MM.1S (cell line): Measurements from ENCODE around the gene SYNGR4.

ENCODE experiments used
- DNase-seq: peaks from one replicate; pipeline ENCODE4 v3.0.0-alpha.2; 2015
- H2AFZ ChIP-seq: fragments of 300-600 bp; sonication (generic); 2 replicates; pipeline ENCODE4 v1.6.0; 2016; ENCODE audit warnings: antibody characterized with exemption, low read length
- H3F3A ChIP-seq: fragments of 300-600 bp; sonication (generic); 2 replicates; pipeline ENCODE4 v1.6.1; 2016; ENCODE audit warnings: mild to moderate bottlenecking, antibody characterized with exemption, low read length, moderate library complexity, mixed read lengths; ENCODE audit not compliant: insufficient read depth
- H3K27ac ChIP-seq: fragments of 300-600 bp; sonication (generic); 2 replicates; pipeline ENCODE4 v1.5.1; 2016; ENCODE audit warnings: mild to moderate bottlenecking, low read length
- H3K27me3 ChIP-seq: fragments of 300-600 bp; sonication (generic); replicated peaks from 2 replicates; pipeline ENCODE4 v1.6.0; 2016; ENCODE audit warnings: low read length; ENCODE audit not compliant: insufficient read depth
- H3K36me3 ChIP-seq: fragments of 300-600 bp; sonication (generic); replicated peaks from 2 replicates; pipeline ENCODE4 v1.6.1; 2016; ENCODE audit warnings: mild to moderate bottlenecking, low read length, mixed read lengths; ENCODE audit not compliant: insufficient read depth
- H3K4me1 ChIP-seq: fragments of 300-600 bp; sonication (generic); 2 replicates; pipeline ENCODE4 v1.6.1; 2016; ENCODE audit warnings: low read length, mixed read lengths
- H3K4me2 ChIP-seq: fragments of 300-600 bp; sonication (generic); 2 replicates; pipeline ENCODE4 v1.6.0; 2016; ENCODE audit warnings: low read depth, low read length
- H3K4me3 ChIP-seq: fragments of 300-600 bp; sonication (generic); 2 replicates; pipeline ENCODE4 v1.5.1; 2016; ENCODE audit warnings: low read length, mixed read lengths
- H3K79me2 ChIP-seq: fragments of 300-600 bp; sonication (generic); 2 replicates; pipeline ENCODE4 v1.6.1; 2016; ENCODE audit warnings: mixed run types, low read length, mixed read lengths
- H3K9ac ChIP-seq: fragments of 300-600 bp; sonication (generic); 2 replicates; pipeline ENCODE4 v1.6.1; 2016; ENCODE audit warnings: low read length, mixed read lengths
- H3K9me2 ChIP-seq: fragments of 300-600 bp; sonication (generic); replicated peaks from 2 replicates; pipeline ENCODE4 v1.6.1; 2016; ENCODE audit warnings: mild to moderate bottlenecking, low read length, mixed read lengths; ENCODE audit not compliant: insufficient read depth
- H3K9me3 ChIP-seq: fragments of 300-600 bp; sonication (generic); replicated peaks from 2 replicates; pipeline ENCODE4 v1.6.1; 2016; ENCODE audit warnings: mild to moderate bottlenecking, low read length, mixed read lengths; ENCODE audit not compliant: insufficient read depth
- H4K20me1 ChIP-seq: fragments of 300-600 bp; sonication (generic); 2 replicates; pipeline ENCODE4 v1.6.1; 2016; ENCODE audit warnings: mild to moderate bottlenecking, low read length, moderate library complexity, mixed read lengths; ENCODE audit not compliant: insufficient read depth
- EZH2 ChIP-seq: fragments of 300-600 bp; sonication (generic); optimal IDR thresholded peaks from 2 replicates; pipeline ENCODE3; 2017; ENCODE audit warnings: low read depth, mild to moderate bottlenecking, antibody characterized with exemption, low read length, mixed read lengths
- EZH2phosphoT487 ChIP-seq: fragments of 300-600 bp; sonication (generic); IDR thresholded peaks from 2 replicates; pipeline ENCODE4 v1.6.1; 2018; ENCODE audit warnings: antibody characterized with exemption, low read length
- TF ChIP-seq, protein P1 (sequence below): fragments of 300-600 bp; sonication (generic); IDR thresholded peaks from 2 replicates; pipeline ENCODE4 v1.5.1; 2016; ENCODE audit warnings: antibody characterized with exemption, low read length, mixed read lengths

The SYNGR4 gene

DNA sequence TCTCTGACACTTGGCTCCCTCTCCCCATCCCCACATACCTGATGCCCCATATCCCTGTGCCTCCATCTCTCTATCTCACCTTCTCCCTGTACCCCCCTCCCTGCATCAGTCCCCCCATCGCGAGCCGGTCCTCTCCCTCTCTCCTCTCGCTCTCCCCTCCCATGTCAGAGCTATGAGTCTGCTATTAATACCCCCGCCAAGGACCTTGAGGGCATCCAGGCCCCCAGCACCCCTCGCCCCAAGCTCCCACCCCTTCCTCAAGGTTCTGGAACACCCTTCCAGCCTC lies 30.9 kb downstream of the SYNGR4 start:
- H3K79me2 ChIP-seq = peaks cover 21% of the 10 kb centered on the region
- no peaks in the 10 kb centered on the region for H4K20me1 ChIP-seq
- peaks cover 11% of the 10 kb centered on the region for H3K4me1 ChIP-seq
- no peak overlapping the region for H3K4me2 ChIP-seq
- no peak overlapping the region for H3K9ac ChIP-seq
- H3K9me2 ChIP-seq = no peaks in the 10 kb centered on the region
- no peaks in the 10 kb centered on the region for H3K9me3 ChIP-seq
- H3K4me3 ChIP-seq = no peak overlapping the region
- no peak for DNase-seq
- H3K27ac ChIP-seq = no peak overlapping the region
- no peaks in the 10 kb centered on the region for H3K36me3 ChIP-seq
- peaks cover 51% of the 10 kb centered on the region for H3K27me3 ChIP-seq
- TF ChIP-seq, protein P1, sequence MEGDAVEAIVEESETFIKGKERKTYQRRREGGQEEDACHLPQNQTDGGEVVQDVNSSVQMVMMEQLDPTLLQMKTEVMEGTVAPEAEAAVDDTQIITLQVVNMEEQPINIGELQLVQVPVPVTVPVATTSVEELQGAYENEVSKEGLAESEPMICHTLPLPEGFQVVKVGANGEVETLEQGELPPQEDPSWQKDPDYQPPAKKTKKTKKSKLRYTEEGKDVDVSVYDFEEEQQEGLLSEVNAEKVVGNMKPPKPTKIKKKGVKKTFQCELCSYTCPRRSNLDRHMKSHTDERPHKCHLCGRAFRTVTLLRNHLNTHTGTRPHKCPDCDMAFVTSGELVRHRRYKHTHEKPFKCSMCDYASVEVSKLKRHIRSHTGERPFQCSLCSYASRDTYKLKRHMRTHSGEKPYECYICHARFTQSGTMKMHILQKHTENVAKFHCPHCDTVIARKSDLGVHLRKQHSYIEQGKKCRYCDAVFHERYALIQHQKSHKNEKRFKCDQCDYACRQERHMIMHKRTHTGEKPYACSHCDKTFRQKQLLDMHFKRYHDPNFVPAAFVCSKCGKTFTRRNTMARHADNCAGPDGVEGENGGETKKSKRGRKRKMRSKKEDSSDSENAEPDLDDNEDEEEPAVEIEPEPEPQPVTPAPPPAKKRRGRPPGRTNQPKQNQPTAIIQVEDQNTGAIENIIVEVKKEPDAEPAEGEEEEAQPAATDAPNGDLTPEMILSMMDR = no peak
- TF ChIP-seq EZH2phosphoT487 (no peak), EZH2 (no peak)
- H3F3A ChIP-seq = peaks cover 20% of the 10 kb centered on the region
- H2AFZ ChIP-seq = no peak overlapping the region

DNA sequence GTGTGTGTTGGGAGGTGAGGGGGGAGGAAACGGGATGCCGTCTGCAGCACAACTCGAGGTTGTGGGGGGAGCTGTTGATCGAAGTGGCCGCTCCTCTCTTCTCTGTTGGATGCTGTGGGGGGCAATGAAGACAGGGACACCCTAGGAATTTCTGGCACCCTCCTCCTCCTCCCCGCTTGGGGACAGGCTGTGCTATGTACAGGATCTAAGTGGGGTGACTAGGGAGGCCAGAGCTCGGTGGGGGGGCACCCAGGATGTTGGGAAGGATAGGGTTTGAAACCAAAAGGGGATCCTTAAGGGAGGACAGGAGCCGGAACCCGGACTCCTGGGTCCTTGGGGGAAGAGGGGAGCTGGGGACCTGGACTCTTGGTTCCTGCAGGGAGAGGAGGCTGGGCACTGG lies 31.3 kb downstream of the SYNGR4 start:
- no peaks in the 10 kb centered on the region for H3K9me3 ChIP-seq
- no peak overlapping the region for H3K4me3 ChIP-seq
- H3K9me2 ChIP-seq = no peaks in the 10 kb centered on the region
- peaks cover 15% of the 10 kb centered on the region for H3K4me1 ChIP-seq
- H3K79me2 ChIP-seq = peaks cover 17% of the 10 kb centered on the region
- H3K27ac ChIP-seq = no peak overlapping the region
- no peak for TF ChIP-seq EZH2phosphoT487
- TF ChIP-seq EZH2 = no peak
- TF ChIP-seq, protein P1 = no peak
- DNase-seq = no peak
- peaks cover 17% of the 10 kb centered on the region for H3F3A ChIP-seq
- no peak overlapping the region for H3K9ac ChIP-seq
- H2AFZ ChIP-seq = no peak overlapping the region
- no peaks in the 10 kb centered on the region for H3K36me3 ChIP-seq
- no peak overlapping the region for H3K4me2 ChIP-seq
- peaks cover 51% of the 10 kb centered on the region for H3K27me3 ChIP-seq
- no peaks in the 10 kb centered on the region for H4K20me1 ChIP-seq

DNA sequence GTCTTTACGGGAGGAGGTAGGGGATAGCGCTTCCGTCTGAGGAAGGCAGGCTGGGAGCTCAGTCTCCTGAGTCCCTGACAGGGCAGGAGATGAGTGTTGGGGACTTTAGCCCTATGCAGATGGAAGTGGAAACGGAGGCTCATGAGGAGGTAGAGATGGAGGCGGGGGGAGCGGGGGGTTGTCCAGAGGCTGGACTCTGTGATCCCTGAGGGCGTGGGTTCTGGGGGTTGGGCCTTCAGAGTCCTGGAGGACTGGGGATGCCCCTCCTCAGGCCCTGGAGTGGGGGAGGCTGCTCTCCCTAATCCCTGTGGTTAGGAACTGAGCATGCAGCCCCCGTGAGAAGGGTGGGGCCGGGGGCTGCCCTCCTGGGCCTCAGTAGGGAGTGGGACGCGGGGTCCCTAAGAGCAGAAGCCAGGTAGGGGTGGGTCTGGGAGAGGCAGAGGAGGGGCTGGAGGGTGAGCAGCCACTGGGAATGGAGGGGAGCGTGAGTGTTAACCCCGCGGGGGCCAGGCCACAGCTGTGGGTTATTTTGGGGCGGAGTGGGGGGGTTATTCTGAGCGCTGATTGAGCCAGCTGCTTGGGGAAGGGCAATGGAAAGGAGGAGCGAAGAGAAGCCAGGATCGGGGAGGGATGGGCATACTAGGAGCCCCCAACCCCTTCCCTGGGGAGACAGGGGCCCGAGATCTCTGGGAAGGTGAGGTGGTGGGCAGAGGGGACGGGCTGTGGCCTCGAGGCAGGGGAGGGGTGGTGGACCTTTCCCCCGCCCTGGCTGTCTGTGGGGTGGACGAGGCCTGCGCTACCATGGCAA lies 32.1 kb downstream of the SYNGR4 start:
- Histone ChIP-seq H3K79me2 (peaks cover 10% of the 10 kb centered on the region), H3K27ac (no peak overlapping the region), H3K4me3 (no peak overlapping the region), H3K9me3 (no peaks in the 10 kb centered on the region), H3K9ac (no peak overlapping the region), H3F3A (peaks cover 17% of the 10 kb centered on the region), H3K4me1 (peaks cover 17% of the 10 kb centered on the region), H2AFZ (no peak overlapping the region), H3K4me2 (no peak overlapping the region), H3K9me2 (no peaks in the 10 kb centered on the region), H3K27me3 (peaks cover 51% of the 10 kb centered on the region), H4K20me1 (no peaks in the 10 kb centered on the region), H3K36me3 (no peaks in the 10 kb centered on the region)
- no peak for DNase-seq
- TF ChIP-seq EZH2phosphoT487 = no peak
- TF ChIP-seq, protein P1 = no peak
- TF ChIP-seq EZH2 = no peak
